Cardiac fibroblast (primary cell): ENCODE results near the gene SLC27A3.

Experiments used
- DNase-seq, 2 donors: peaks; one replicate each; pipeline versions ENCODE4 v3.0.0 to v3.0.0-alpha.2; 2010; ENCODE audit warnings: low read depth in 2 of 2
- H3K4me3 ChIP-seq, 2 donors: replicated peaks in 1 of 2; 1 replicate in 1 of 2; 2 replicates in 1 of 2; pipeline ENCODE4 v1.5.1; 2011; ENCODE audit warnings: low read depth in 2 of 2, low read length in 2 of 2, mild to moderate bottlenecking in 2 of 2, moderate library complexity in 1 of 2
- TF ChIP-seq, protein P1 (sequence below): IDR thresholded peaks from one replicate; pipeline ENCODE4 v1.5.1; 2011; ENCODE audit warnings: low read depth, mild to moderate bottlenecking, low read length, inconsistent platforms

Gene SLC27A3

GRCh38 chr1:153735090-153735420 lies 40.2 kb upstream of the SLC27A3 start:
- H3K4me3 ChIP-seq, result no peak overlapping the region
- DNase-seq, result no peak
- TF ChIP-seq, protein P1, sequence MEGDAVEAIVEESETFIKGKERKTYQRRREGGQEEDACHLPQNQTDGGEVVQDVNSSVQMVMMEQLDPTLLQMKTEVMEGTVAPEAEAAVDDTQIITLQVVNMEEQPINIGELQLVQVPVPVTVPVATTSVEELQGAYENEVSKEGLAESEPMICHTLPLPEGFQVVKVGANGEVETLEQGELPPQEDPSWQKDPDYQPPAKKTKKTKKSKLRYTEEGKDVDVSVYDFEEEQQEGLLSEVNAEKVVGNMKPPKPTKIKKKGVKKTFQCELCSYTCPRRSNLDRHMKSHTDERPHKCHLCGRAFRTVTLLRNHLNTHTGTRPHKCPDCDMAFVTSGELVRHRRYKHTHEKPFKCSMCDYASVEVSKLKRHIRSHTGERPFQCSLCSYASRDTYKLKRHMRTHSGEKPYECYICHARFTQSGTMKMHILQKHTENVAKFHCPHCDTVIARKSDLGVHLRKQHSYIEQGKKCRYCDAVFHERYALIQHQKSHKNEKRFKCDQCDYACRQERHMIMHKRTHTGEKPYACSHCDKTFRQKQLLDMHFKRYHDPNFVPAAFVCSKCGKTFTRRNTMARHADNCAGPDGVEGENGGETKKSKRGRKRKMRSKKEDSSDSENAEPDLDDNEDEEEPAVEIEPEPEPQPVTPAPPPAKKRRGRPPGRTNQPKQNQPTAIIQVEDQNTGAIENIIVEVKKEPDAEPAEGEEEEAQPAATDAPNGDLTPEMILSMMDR, result no peak

- DNase-seq, result no peak
- no peak overlapping the region for H3K4me3 ChIP-seq
- TF ChIP-seq, protein P1, result no peak
Measured at GRCh38 chr1:153741986-153742385, 33.2 kb upstream of the SLC27A3 start.

GRCh38 chr1:153742411-153743142 lies 32.6 kb upstream of the SLC27A3 start:
- TF ChIP-seq, protein P1, result no peak
- no peak overlapping the region for H3K4me3 ChIP-seq
- DNase-seq, result peak; percentile 71 to 76

DNA sequence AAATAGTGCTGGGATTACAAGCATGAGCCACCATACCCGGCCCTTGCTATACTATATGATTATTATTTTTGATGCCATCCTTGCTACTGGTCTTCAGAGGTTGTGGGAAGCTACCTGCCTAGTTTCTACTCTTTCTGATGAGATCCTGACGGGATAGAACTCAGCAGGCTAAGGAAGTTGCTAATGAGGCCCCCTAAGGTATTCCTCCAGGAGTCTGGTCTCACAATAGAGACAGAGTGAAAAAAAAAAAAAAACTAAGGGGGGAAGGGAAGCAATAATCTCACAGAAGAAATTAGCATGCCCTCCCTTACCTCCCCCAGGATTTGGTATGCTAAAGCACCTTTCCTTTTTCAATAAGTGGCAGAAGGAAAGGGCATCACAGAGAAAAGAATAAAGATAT lies 29.8 kb upstream of the SLC27A3 start:
- no peak overlapping the region for H3K4me3 ChIP-seq
- no peak for DNase-seq
- TF ChIP-seq, protein P1, result no peak

DNA sequence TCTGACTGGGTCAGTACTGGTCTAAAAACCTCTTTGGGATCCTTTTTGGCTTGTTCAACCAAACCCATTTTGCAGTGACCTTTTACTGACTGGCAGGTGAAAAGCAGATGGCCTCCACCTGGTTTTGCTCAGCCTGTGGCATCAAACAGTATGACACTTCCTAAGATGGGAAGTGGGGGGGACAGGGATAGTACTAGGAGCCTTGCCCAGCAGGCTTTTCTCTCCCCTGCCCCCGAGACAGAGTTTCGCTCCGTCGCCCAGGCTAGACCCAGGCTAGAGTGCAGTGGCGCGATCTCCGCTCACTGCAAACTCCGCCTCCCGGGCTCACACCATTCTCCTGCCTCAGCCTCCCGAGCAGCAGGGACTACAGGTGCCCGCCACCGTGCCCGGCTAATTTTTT lies 29.0 kb upstream of the SLC27A3 start:
- no peak overlapping the region for H3K4me3 ChIP-seq
- DNase-seq, result no peak
- TF ChIP-seq, protein P1, result no peak

GRCh38 chr1:153748903-153749302 lies 26.3 kb upstream of the SLC27A3 start:
- H3K4me3 ChIP-seq, result no peak overlapping the region
- TF ChIP-seq, protein P1, result no peak
- no peak for DNase-seq

DNA sequence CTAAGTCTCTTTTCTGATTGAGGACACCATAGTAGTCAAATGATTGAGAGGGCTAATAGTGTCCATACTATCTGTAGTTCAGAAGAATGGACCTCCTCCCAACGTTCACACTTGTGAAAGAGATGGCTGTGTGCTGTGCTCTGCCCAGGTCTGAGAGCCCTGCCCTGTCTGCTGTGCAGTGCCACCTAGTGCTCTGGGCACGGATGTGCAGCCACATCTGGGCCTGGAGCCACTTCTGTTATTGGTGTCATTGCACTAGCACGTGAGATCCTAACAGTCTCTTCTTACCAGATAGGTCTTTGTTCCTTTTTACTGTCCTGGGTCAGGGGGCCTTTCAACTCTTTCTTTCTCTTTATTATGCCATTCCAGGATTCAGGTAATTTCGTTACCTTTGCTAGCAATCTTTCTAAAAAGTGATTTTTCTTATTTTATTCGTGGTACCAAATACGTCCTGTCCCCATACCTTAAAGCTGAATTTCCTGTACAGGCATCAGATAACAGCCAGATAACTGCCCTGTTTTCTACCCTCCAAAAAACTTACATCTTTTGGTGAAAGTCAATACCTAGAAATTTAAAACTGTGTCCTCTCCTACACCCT lies 25.7 kb upstream of the SLC27A3 start:
- peak; percentile 82 to 90 for DNase-seq
- TF ChIP-seq, protein P1, result peak; percentile 95
- H3K4me3 ChIP-seq, result no peak overlapping the region
